Endothelial cell (in vitro differentiated cells): ENCODE measurements around the gene ZNF865. TPM values are rescaled to one million over a fixed set of nuclear protein-coding genes. Genes with fewer than 3 reads are reported as not detected.
A peak's percentile ranks its signal among the peaks of the same experiment; 100 is the strongest.

Experiments
- DNase-seq: peaks from one replicate; pipeline ENCODE4 v3.0.0; 2021; ENCODE audit warnings: low spot score
- H3K27ac Mint-ChIP-seq: one replicate; pipeline ENCODE4 v1.8.0; 2021; ENCODE audit warnings: mixed read lengths, inconsistent platforms; ENCODE audit not compliant: unreplicated experiment
- H3K27me3 Mint-ChIP-seq: one replicate; pipeline ENCODE4 v1.8.0; 2021; ENCODE audit warnings: mild to moderate bottlenecking, moderate library complexity, mixed read lengths, inconsistent platforms; ENCODE audit not compliant: unreplicated experiment
- H3K36me3 Mint-ChIP-seq: one replicate; pipeline ENCODE4 v1.8.0; 2021; ENCODE audit warnings: mild to moderate bottlenecking, low read depth, mixed read lengths, inconsistent platforms; ENCODE audit not compliant: unreplicated experiment
- H3K4me1 Mint-ChIP-seq: one replicate; pipeline ENCODE4 v1.8.0; 2021; ENCODE audit warnings: mild to moderate bottlenecking, mixed read lengths, inconsistent platforms; ENCODE audit not compliant: unreplicated experiment
- H3K4me3 Mint-ChIP-seq: one replicate; pipeline ENCODE4 v1.8.0; 2021; ENCODE audit warnings: mild to moderate bottlenecking, mixed read lengths, inconsistent platforms; ENCODE audit not compliant: unreplicated experiment
- H3K9me3 Mint-ChIP-seq: one replicate; pipeline ENCODE4 v1.8.0; 2021; ENCODE audit warnings: mixed read lengths, inconsistent platforms; ENCODE audit not compliant: unreplicated experiment
- CTCF ChIP-seq: fragments of 200-600 bp; sonication (generic); IDR thresholded peaks from one replicate; pipeline ENCODE4 v1.5.0; 2021; ENCODE audit warnings: antibody characterized with exemption; ENCODE audit not compliant: unreplicated experiment
- total RNA-seq: library from RNA; stranded (reverse); fragmentation: NEBNext Ultra II Directional; extraction: Animal tissue kit (Norgen Biotek cat#: 25700); gene quantifications from one replicate; pipeline ENCODE4 v1.2.1, GENCODE V29; 2021; ENCODE audit not compliant: unreplicated experiment

Gene ZNF865
- total RNA-seq, 1 donor from 2014 or later, result 14.5 TPM

- peaks cover 36% of the 10 kb centered on the region for H3K27me3 Mint-ChIP-seq
- H3K36me3 Mint-ChIP-seq, result peaks cover 14% of the 10 kb centered on the region
- H3K4me1 Mint-ChIP-seq, result peaks cover 34% of the 10 kb centered on the region
- peak overlapping the region; percentile 77 for H3K27ac Mint-ChIP-seq
- DNase-seq, result peak; percentile 36
- no peaks in the 10 kb centered on the region for H3K9me3 Mint-ChIP-seq
- peak overlapping the region; percentile 81 for H3K4me3 Mint-ChIP-seq
- no peak for TF ChIP-seq CTCF
Measured at GRCh38 chr19:55652311-55653128, 47.1 kb downstream of the ZNF865 start.

- H3K27ac Mint-ChIP-seq, result peak overlapping the region; percentile 99
- H3K4me3 Mint-ChIP-seq, result peak overlapping the region; percentile 96
- peaks cover 38% of the 10 kb centered on the region for H3K27me3 Mint-ChIP-seq
- H3K36me3 Mint-ChIP-seq, result peaks cover 19% of the 10 kb centered on the region
- TF ChIP-seq CTCF, result peak; percentile 100
- H3K4me1 Mint-ChIP-seq, result peaks cover 45% of the 10 kb centered on the region
- no peaks in the 10 kb centered on the region for H3K9me3 Mint-ChIP-seq
- peak; percentile 97 for DNase-seq
Measured at GRCh38 chr19:55653651-55654322, 48.3 kb downstream of the ZNF865 start.

- Mint-ChIP-seq H3K9me3 (no peaks in the 10 kb centered on the region), H3K27ac (peak overlapping the region; percentile 99), H3K27me3 (peaks cover 40% of the 10 kb centered on the region), H3K4me3 (peak overlapping the region; percentile 96), H3K4me1 (peaks cover 47% of the 10 kb centered on the region), H3K36me3 (peaks cover 21% of the 10 kb centered on the region)
- TF ChIP-seq CTCF, result no peak
- DNase-seq, result peak; percentile 99
Measured at GRCh38 chr19:55654323-55654867, 48.9 kb downstream of the ZNF865 start.

- TF ChIP-seq CTCF, result no peak
- peaks cover 23% of the 10 kb centered on the region for H3K36me3 Mint-ChIP-seq
- DNase-seq, result peak; percentile 98
Measured at GRCh38 chr19:55654868-55655647, 49.6 kb downstream of the ZNF865 start, which contains the start of gene U2AF2. Gene U2AF2 (plus strand): TSS chr19:55655035. CDS start chr19:55655105, 70 bp downstream.

More at GRCh38 chr19:55654868-55655647, 49.6 kb downstream of the ZNF865 start, which contains the start of gene U2AF2:
- Mint-ChIP-seq H3K9me3 (no peaks in the 10 kb centered on the region), H3K27me3 (peaks cover 38% of the 10 kb centered on the region), H3K4me1 (peaks cover 54% of the 10 kb centered on the region), H3K27ac (peak within 1 kb of the TSS; percentile 99), H3K4me3 (peak within 1 kb of the TSS; percentile 99)
